Neural cell (in vitro differentiated cells): ENCODE results near the gene LARP6. TPM values are rescaled to one million over a fixed set of nuclear protein-coding genes. Genes with fewer than 3 reads are reported as not detected.

Experiments used
- H2AFZ ChIP-seq: fragments of 200-600, 300-800 bp; sonication (generic), shearing (Covaris generic); 2 replicates; pipeline ENCODE4 v1.6.0; 2014; ENCODE audit warnings: low read depth, mild to moderate bottlenecking, antibody characterized with exemption, low read length, moderate library complexity
- H3F3A ChIP-seq: fragments of 200-600 bp; shearing (Covaris generic); 2 replicates; pipeline ENCODE4 v1.6.1; 2016; ENCODE audit warnings: mild to moderate bottlenecking, moderate library complexity, mixed read lengths, antibody characterized with exemption, low read length; ENCODE audit not compliant: insufficient read depth, poor library complexity, severe bottlenecking
- H3K27ac ChIP-seq: fragments of 200-600, 300-800 bp; sonication (generic), shearing (Covaris generic); 2 replicates; pipeline ENCODE4 v1.5.1; 2014; ENCODE audit warnings: mild to moderate bottlenecking, low read length, moderate library complexity
- H3K27me3 ChIP-seq: fragments of 300-800, 200-600 bp; sonication (generic), shearing (Covaris generic); 2 replicates; pipeline ENCODE4 v1.6.0; 2014; ENCODE audit warnings: mild to moderate bottlenecking, low read depth, low read length, moderate library complexity; ENCODE audit not compliant: insufficient read depth
- H3K36me3 ChIP-seq: fragments of 300-800, 200-600 bp; sonication (generic), shearing (Covaris generic); 2 replicates; pipeline ENCODE4 v1.5.1; 2014; ENCODE audit warnings: mild to moderate bottlenecking, antibody characterized with exemption, low read length, moderate library complexity; ENCODE audit not compliant: insufficient read depth
- H3K4me2 ChIP-seq: fragments of 300-800, 200-600 bp; sonication (generic), shearing (Covaris generic); 2 replicates; pipeline ENCODE4 v1.6.0; 2014; ENCODE audit warnings: mild to moderate bottlenecking, low read length
- H3K4me3 ChIP-seq: fragments of 300-800, 200-600 bp; sonication (generic), shearing (Covaris generic); 2 replicates; pipeline ENCODE4 v1.5.1; 2014; ENCODE audit warnings: mild to moderate bottlenecking, low read length, moderate library complexity
- H3K79me2 ChIP-seq: fragments of 200-600 bp; shearing (Covaris generic); replicated peaks from 2 replicates; pipeline ENCODE4 v1.6.0; 2014; ENCODE audit warnings: mild to moderate bottlenecking, low read length, moderate library complexity; ENCODE audit not compliant: insufficient read depth
- H3K9ac ChIP-seq: fragments of 300-800, 200-600 bp; sonication (generic), shearing (Covaris generic); 2 replicates; pipeline ENCODE4 v1.6.1; 2016; ENCODE audit warnings: mild to moderate bottlenecking, low read length, mixed read lengths
- H3K9me2 ChIP-seq: fragments of 200-600 bp; shearing (Covaris generic); 2 replicates; pipeline ENCODE4 v1.6.1; 2016; ENCODE audit warnings: mild to moderate bottlenecking, low read length, mixed read lengths; ENCODE audit not compliant: insufficient read depth
- H3K9me3 ChIP-seq: fragments of 200-600, 300-800 bp; sonication (generic), shearing (Covaris generic); 2 replicates; pipeline ENCODE4 v1.6.1; 2016; ENCODE audit warnings: mild to moderate bottlenecking, mixed run types, low read length, moderate library complexity, mixed read lengths
- H4K20me1 ChIP-seq: fragments of 200-600 bp; shearing (Covaris generic); 2 replicates; pipeline ENCODE4 v1.6.1; 2016; ENCODE audit warnings: mild to moderate bottlenecking, mixed run types; ENCODE audit not compliant: insufficient read depth
- CTCF ChIP-seq: fragments of 450-650 bp; IDR thresholded peaks from 2 replicates; pipeline ENCODE4 v1.5.1; 2014; ENCODE audit warnings: antibody characterized with exemption, mild to moderate bottlenecking, moderate library complexity; ENCODE audit not compliant: poor library complexity, severe bottlenecking
- EP300 ChIP-seq: fragments of 450-650 bp; conservative IDR thresholded peaks from 2 replicates; pipeline ENCODE4 v1.6.1; 2014; ENCODE audit warnings: antibody characterized with exemption, mild to moderate bottlenecking, moderate library complexity; ENCODE audit not compliant: poor library complexity, severe bottlenecking
- EZH2 ChIP-seq: fragments of 200-600, 300-800 bp; shearing (Covaris generic), sonication (generic); IDR thresholded peaks from 2 replicates; pipeline ENCODE4 v1.6.1; 2014; ENCODE audit warnings: antibody characterized with exemption, low read length, borderline replicate concordance, mild to moderate bottlenecking; ENCODE audit not compliant: insufficient read depth, poor library complexity, severe bottlenecking
- MXI1 ChIP-seq: fragments of 450-650 bp; conservative IDR thresholded peaks from 2 replicates; pipeline ENCODE4 v1.6.1; 2014; ENCODE audit warnings: antibody characterized with exemption, mild to moderate bottlenecking; ENCODE audit not compliant: poor library complexity, severe bottlenecking
- POLR2AphosphoS5 ChIP-seq: IDR thresholded peaks from 2 replicates; pipeline ENCODE4 v1.6.1; 2012
- RAD21 ChIP-seq: fragments of 450-650 bp; conservative IDR thresholded peaks from 2 replicates; pipeline ENCODE4 v1.6.1; 2014; ENCODE audit warnings: antibody characterized with exemption, mild to moderate bottlenecking, moderate library complexity
- REST ChIP-seq: IDR thresholded peaks from 2 replicates; pipeline ENCODE4 v1.6.1; 2012; ENCODE audit warnings: borderline replicate concordance
- SMC3 ChIP-seq: fragments of 450-650 bp; conservative IDR thresholded peaks from 2 replicates; pipeline ENCODE4 v1.6.1; 2014; ENCODE audit warnings: antibody characterized with exemption, mild to moderate bottlenecking, moderate library complexity; ENCODE audit not compliant: poor library complexity
- TAF1 ChIP-seq: IDR thresholded peaks from 2 replicates; pipeline ENCODE4 v1.6.1; 2012; ENCODE audit warnings: low read depth
- polyA plus RNA-seq: library from polyadenylated mRNA; depleted of rRNA; stranded (reverse); fragments of >200 nt; gene quantifications from 2 replicates; pipeline ENCODE4 v1.2.3, GENCODE V29; 2014

LARP6 gene
- polyA plus RNA-seq, 1 donor from 2014 or later, result 20.4 TPM

GRCh38 chr15:70851889-70852288, 2.1 kb downstream of the LARP6 start:
- Histone ChIP-seq H3K79me2 (no peaks in the 10 kb centered on the region), H3K27ac (no peak overlapping the region), H3K4me2 (no peak overlapping the region), H2AFZ (no peak overlapping the region), H3F3A (no peaks in the 10 kb centered on the region), H3K9ac (no peak overlapping the region), H3K27me3 (no peaks in the 10 kb centered on the region), H3K9me3 (no peaks in the 10 kb centered on the region), H3K4me3 (no peak overlapping the region), H3K36me3 (no peaks in the 10 kb centered on the region), H4K20me1 (no peaks in the 10 kb centered on the region), H3K9me2 (no peaks in the 10 kb centered on the region)
- TF ChIP-seq CTCF (no peak), SMC3 (no peak), TAF1 (no peak), RAD21 (no peak), EZH2 (no peak), REST (no peak), POLR2AphosphoS5 (no peak), MXI1 (no peak), EP300 (no peak)

GRCh38 chr15:70845602-70846360, 8.2 kb downstream of the LARP6 start:
- Histone ChIP-seq H3K9me3 (no peaks in the 10 kb centered on the region), H3K4me3 (no peak overlapping the region), H3K36me3 (no peaks in the 10 kb centered on the region), H3K9me2 (no peaks in the 10 kb centered on the region), H3K27me3 (no peaks in the 10 kb centered on the region), H3F3A (no peaks in the 10 kb centered on the region), H3K4me2 (no peak overlapping the region), H3K79me2 (no peaks in the 10 kb centered on the region), H2AFZ (no peak overlapping the region), H4K20me1 (no peaks in the 10 kb centered on the region), H3K9ac (no peak overlapping the region), H3K27ac (no peak overlapping the region)
- TF ChIP-seq EP300, result no peak
- no peak for TF ChIP-seq RAD21
- TF ChIP-seq SMC3, result no peak
- TF ChIP-seq TAF1, result no peak
- no peak for TF ChIP-seq MXI1
- no peak for TF ChIP-seq EZH2
- TF ChIP-seq REST, result no peak
- no peak for TF ChIP-seq POLR2AphosphoS5
- TF ChIP-seq CTCF, result no peak
